ENCODE results near the gene BTNL8. TPM values are rescaled to one million over a fixed set of nuclear protein-coding genes. Genes with fewer than 3 reads are reported as not detected.

Gene BTNL8
- total RNA-seq, 4 donors from 2014 or later, result 2.9 TPM; not detected in 3

GRCh38 chr5:180974612-180975315, 75.8 kb downstream of the BTNL8 start:
- TF ChIP-seq CTCF (IDR thresholded peaks at IDR 0.05) (no peak), POLR2A (IDR thresholded peaks at IDR 0.05) (no peak)
- intact Hi-C loops (cut with DNase I; ENCODE audit: low total_unique reads), result no loop called here

GRCh38 chr5:180975338-180975737, 76.4 kb downstream of the BTNL8 start:
- no peak for DNase-seq
- no peaks in the 10 kb centered on the region for H3K36me3 ChIP-seq
- TF ChIP-seq POLR2A (IDR thresholded peaks at IDR 0.05), result no peak
- TF ChIP-seq CTCF (IDR thresholded peaks at IDR 0.05), result no peak

More at GRCh38 chr5:180974612-180975315, 75.8 kb downstream of the BTNL8 start:
- H3K27me3 ChIP-seq, result no peaks in the 10 kb centered on the region
- H3K4me3 ChIP-seq, result no peak overlapping the region
- no peaks in the 10 kb centered on the region for H3K36me3 ChIP-seq
- H3K9me3 ChIP-seq, result no peaks in the 10 kb centered on the region
- no peak for DNase-seq
- H3K4me1 ChIP-seq, result no peaks in the 10 kb centered on the region
- H3K27ac ChIP-seq, result no peak overlapping the region

GRCh38 chr5:180976518-180976917, 77.6 kb downstream of the BTNL8 start:
- intact Hi-C loops (cut with DNase I; ENCODE audit: low total_unique reads), result no loop called here
- DNase-seq, result no peak
- Histone ChIP-seq H3K4me3 (no peak overlapping the region), H3K27ac (no peak overlapping the region), H3K27me3 (no peaks in the 10 kb centered on the region), H3K4me1 (no peaks in the 10 kb centered on the region), H3K36me3 (no peaks in the 10 kb centered on the region), H3K9me3 (no peaks in the 10 kb centered on the region)
- TF ChIP-seq CTCF (IDR thresholded peaks at IDR 0.05), result no peak
- no peak for TF ChIP-seq POLR2A (IDR thresholded peaks at IDR 0.05)

More at GRCh38 chr5:180975338-180975737, 76.4 kb downstream of the BTNL8 start:
- H3K27me3 ChIP-seq, result no peaks in the 10 kb centered on the region
- intact Hi-C loops (cut with DNase I; ENCODE audit: low total_unique reads), result no loop called here
- H3K4me3 ChIP-seq, result no peak overlapping the region
- no peak overlapping the region for H3K27ac ChIP-seq
- no peaks in the 10 kb centered on the region for H3K4me1 ChIP-seq
- H3K9me3 ChIP-seq, result no peaks in the 10 kb centered on the region

GRCh38 chr5:180977852-180978251, 78.9 kb downstream of the BTNL8 start:
- H3K27me3 ChIP-seq, result no peaks in the 10 kb centered on the region
- H3K9me3 ChIP-seq, result no peaks in the 10 kb centered on the region
- H3K36me3 ChIP-seq, result no peaks in the 10 kb centered on the region
- TF ChIP-seq POLR2A (IDR thresholded peaks at IDR 0.05), result no peak
- TF ChIP-seq CTCF (IDR thresholded peaks at IDR 0.05), result no peak
- intact Hi-C loops (cut with DNase I; ENCODE audit: low total_unique reads), result no loop called here
- no peak for DNase-seq
- no peak overlapping the region for H3K27ac ChIP-seq
- no peaks in the 10 kb centered on the region for H3K4me1 ChIP-seq
- H3K4me3 ChIP-seq, result no peak overlapping the region

- Histone ChIP-seq H3K27ac (no peak overlapping the region), H3K36me3 (no peaks in the 10 kb centered on the region), H3K27me3 (no peaks in the 10 kb centered on the region), H3K4me1 (no peaks in the 10 kb centered on the region), H3K4me3 (no peak overlapping the region), H3K9me3 (no peaks in the 10 kb centered on the region)
- no peak for DNase-seq
- intact Hi-C loops (cut with DNase I; ENCODE audit: low total_unique reads), result no loop called here
- TF ChIP-seq POLR2A (IDR thresholded peaks at IDR 0.05) (no peak), CTCF (IDR thresholded peaks at IDR 0.05) (no peak)
These were observed 83.2 kb downstream of the BTNL8 start for GRCh38 chr5:180982008-180982741.
